CD8-positive, alpha-beta memory T cell (primary cell): ENCODE results near the gene ACHE. TPM values are rescaled to one million over a fixed set of nuclear protein-coding genes. Genes with fewer than 3 reads are reported as not detected.
A peak's percentile ranks its signal among the peaks of the same experiment; 100 is the strongest.

Source experiments
- CTCF ChIA-PET: fragments of 350-600 bp; sonication (Branson Sonifier 250); formaldehyde crosslinking; loops from one replicate; lab custom pipeline; 2021; ENCODE audit warnings: antibody characterized with exemption; lab: Charles Lee
- POLR2A ChIA-PET: fragments of 350-600 bp; sonication (Branson Sonifier 250); formaldehyde crosslinking; loops from one replicate; lab custom pipeline; 2021; ENCODE audit warnings: antibody characterized with exemption; lab: Charles Lee
- DNase-seq, 5 donors: peaks; one replicate each; pipeline versions ENCODE4 v3.0.0 to v3.0.0-alpha.2; 2020 to 2022; ENCODE audit warnings: mixed read lengths in 1 of 5
- H3K27ac ChIP-seq: one replicate; pipeline ENCODE4 v1.7.0; 2013; ENCODE audit warnings: low read depth, mild to moderate bottlenecking, low read length, moderate library complexity
- H3K27me3 ChIP-seq: 2 replicates; pipeline ENCODE4 v1.7.0; 2013; ENCODE audit warnings: low read length, mild to moderate bottlenecking; ENCODE audit not compliant: insufficient read depth, poor library complexity, severe bottlenecking
- H3K36me3 ChIP-seq: 2 replicates; pipeline ENCODE4 v1.7.0; 2013; ENCODE audit warnings: mild to moderate bottlenecking, low read length, moderate library complexity; ENCODE audit not compliant: insufficient read depth
- H3K4me1 ChIP-seq: 2 replicates; pipeline ENCODE4 v1.7.0; 2013; ENCODE audit warnings: mild to moderate bottlenecking, low read length, moderate library complexity; ENCODE audit not compliant: insufficient read depth
- H3K4me3 ChIP-seq: 2 replicates; pipeline ENCODE4 v1.7.0; 2013; ENCODE audit warnings: mild to moderate bottlenecking, low read length
- H3K9me3 ChIP-seq: 2 replicates; pipeline ENCODE4 v1.7.0; 2013; ENCODE audit warnings: mild to moderate bottlenecking, low read length
- H3K27ac Mint-ChIP-seq, 8 donors: one replicate each; pipeline ENCODE4 v1.8.0; 2020 to 2021; ENCODE audit warnings: mixed read lengths in 8 of 8, mild to moderate bottlenecking in 6 of 8, inconsistent platforms in 3 of 8, moderate library complexity in 3 of 8
- H3K27me3 Mint-ChIP-seq, 2 donors: one replicate each; pipeline ENCODE4 v1.8.0; 2020 to 2021; ENCODE audit warnings: mixed read lengths in 2 of 2, mild to moderate bottlenecking in 1 of 2, moderate library complexity in 1 of 2
- H3K36me3 Mint-ChIP-seq, 3 donors: one replicate each; pipeline ENCODE4 v1.8.0; 2020 to 2021; ENCODE audit warnings: mixed read lengths in 3 of 3, inconsistent platforms in 1 of 3, mild to moderate bottlenecking in 1 of 3
- H3K4me1 Mint-ChIP-seq, 3 donors: one replicate each; pipeline ENCODE4 v1.8.0; 2020 to 2021; ENCODE audit warnings: mixed read lengths in 3 of 3, inconsistent platforms in 1 of 3, mild to moderate bottlenecking in 1 of 3
- H3K4me3 Mint-ChIP-seq, 7 donors: one replicate each; pipeline ENCODE4 v1.8.0; 2020 to 2021; ENCODE audit warnings: mixed read lengths in 7 of 7, mild to moderate bottlenecking in 6 of 7, moderate library complexity in 4 of 7, inconsistent platforms in 2 of 7
- H3K9me3 Mint-ChIP-seq, 5 donors: one replicate each; pipeline ENCODE4 v1.8.0; 2020 to 2022; ENCODE audit warnings: mixed read lengths in 5 of 5, mild to moderate bottlenecking in 3 of 5, moderate library complexity in 2 of 5, inconsistent platforms in 1 of 5
- polyA plus RNA-seq: library from polyadenylated mRNA; unstranded; fragments of 300-500 nt; fragmentation: Illumina TruSeq; gene quantifications from one replicate; pipeline ENCODE4 v1.2.3, GENCODE V29; 2021
- total RNA-seq, 2 experiments: library from RNA; stranded (reverse); gene quantifications; one replicate each; pipeline ENCODE4 v1.2.3, GENCODE V29; 2021

The ACHE gene
- total and polyA plus RNA-seq, 3 experiments from 2014 or later: 0.20 to 0.30 TPM; not detected in 1

- peaks cover 57% of the 10 kb centered on the region for H3K36me3 ChIP-seq
- Mint-ChIP-seq H3K4me3 (peak overlapping the region; percentile 33 to 89 (median 66)), H3K27me3 (peaks cover under 1 to 2% of the 10 kb centered on the region in 2 donors), H3K4me1 (peaks cover 42 to 67% (median 59%) of the 10 kb centered on the region in 3 donors), H3K27ac (peak overlapping the region; percentile 65 to 98 (median 90)), H3K36me3 (peaks cover 21 to 73% (median 24%) of the 10 kb centered on the region in 3 donors), H3K9me3 (no peaks in the 10 kb centered on the region)
- H3K27me3 ChIP-seq: no peaks in the 10 kb centered on the region
- H3K4me3 ChIP-seq: no peak overlapping the region
- no peaks in the 10 kb centered on the region for H3K9me3 ChIP-seq
- H3K27ac ChIP-seq: peak overlapping the region; percentile 81
- POLR2A ChIA-PET: interaction anchor here (0.6 to 5.1 kb wide), 2 partner anchors 10 to 347 kb away, joined by 5 to 102 read pairs; partner anchors contain the start of gene SRRT
- CTCF ChIA-PET: interaction anchor here (1.0 to 6.3 kb wide), 5 partner anchors 10 to 181 kb away, joined by 3 to 48 read pairs (median 6); partner anchors contain the start of genes SLC12A9 and SRRT
- peaks cover 47% of the 10 kb centered on the region for H3K4me1 ChIP-seq
- DNase-seq: peak in 1 of 5 donors; percentile 45
Observed at GRCh38 chr7:100886142-100886935, 9.3 kb downstream of the ACHE start.

GRCh38 chr7:100885440-100886141 is 10.1 kb downstream of the ACHE start:
- DNase-seq: peak in 1 of 5 donors; percentile 41

GRCh38 chr7:100884736-100885439 is 10.8 kb downstream of the ACHE start:
- peaks cover 61% of the 10 kb centered on the region for H3K36me3 ChIP-seq
- Mint-ChIP-seq H3K27ac (peak overlapping the region; percentile 88 to 98 (median 92)), H3K36me3 (peaks cover 25 to 84% (median 26%) of the 10 kb centered on the region in 3 donors), H3K27me3 (peaks cover 0 to under 1% of the 10 kb centered on the region in 2 donors), H3K9me3 (no peaks in the 10 kb centered on the region), H3K4me3 (peak overlapping the region; percentile 71 to 93 (median 78)), H3K4me1 (peaks cover 38 to 64% (median 58%) of the 10 kb centered on the region in 3 donors)
- H3K27ac ChIP-seq: peak overlapping the region; percentile 70
- no peaks in the 10 kb centered on the region for H3K27me3 ChIP-seq
- H3K4me3 ChIP-seq: no peak overlapping the region
- ChIA-PET POLR2A (interaction anchor here (0.6 to 1.0 kb wide), 2 partner anchors 10 to 783 kb away, joined by 7 to 8 read pairs; partner anchors contain the start of gene SRRT), CTCF (interaction anchor here (1.5 kb wide), 1 partner anchor 10 kb away, joined by 3 read pairs; no protein-coding TSS in a partner anchor)
- DNase-seq: peak in 4 of 5 donors; percentile 64 to 87 (median 78)
- H3K4me1 ChIP-seq: peaks cover 33% of the 10 kb centered on the region
- H3K9me3 ChIP-seq: no peaks in the 10 kb centered on the region

More at GRCh38 chr7:100885440-100886141, 10.1 kb downstream of the ACHE start:
- peak overlapping the region; percentile 64 to 98 (median 91) for H3K27ac Mint-ChIP-seq
- no peaks in the 10 kb centered on the region for H3K27me3 Mint-ChIP-seq
- H3K4me3 Mint-ChIP-seq: peak overlapping the region; percentile 33 to 93 (median 75)
- Histone ChIP-seq H3K36me3 (peaks cover 61% of the 10 kb centered on the region), H3K27me3 (no peaks in the 10 kb centered on the region), H3K27ac (peak overlapping the region; percentile 70), H3K4me3 (no peak overlapping the region), H3K9me3 (no peaks in the 10 kb centered on the region), H3K4me1 (peaks cover 40% of the 10 kb centered on the region)
- H3K36me3 Mint-ChIP-seq: peaks cover 24 to 80% (median 24%) of the 10 kb centered on the region in 3 donors
- ChIA-PET POLR2A (interaction anchor here (0.6 to 5.1 kb wide), 3 partner anchors 9 to 784 kb away, joined by 7 to 102 read pairs (median 8); partner anchors contain the start of gene SRRT), CTCF (interaction anchor here (1.9 to 6.3 kb wide), 3 partner anchors 9 to 174 kb away, joined by 6 to 48 read pairs (median 7); partner anchors contain the start of genes SLC12A9 and SRRT)
- H3K4me1 Mint-ChIP-seq: peaks cover 39 to 65% (median 58%) of the 10 kb centered on the region in 3 donors
- H3K9me3 Mint-ChIP-seq: no peaks in the 10 kb centered on the region

DNA sequence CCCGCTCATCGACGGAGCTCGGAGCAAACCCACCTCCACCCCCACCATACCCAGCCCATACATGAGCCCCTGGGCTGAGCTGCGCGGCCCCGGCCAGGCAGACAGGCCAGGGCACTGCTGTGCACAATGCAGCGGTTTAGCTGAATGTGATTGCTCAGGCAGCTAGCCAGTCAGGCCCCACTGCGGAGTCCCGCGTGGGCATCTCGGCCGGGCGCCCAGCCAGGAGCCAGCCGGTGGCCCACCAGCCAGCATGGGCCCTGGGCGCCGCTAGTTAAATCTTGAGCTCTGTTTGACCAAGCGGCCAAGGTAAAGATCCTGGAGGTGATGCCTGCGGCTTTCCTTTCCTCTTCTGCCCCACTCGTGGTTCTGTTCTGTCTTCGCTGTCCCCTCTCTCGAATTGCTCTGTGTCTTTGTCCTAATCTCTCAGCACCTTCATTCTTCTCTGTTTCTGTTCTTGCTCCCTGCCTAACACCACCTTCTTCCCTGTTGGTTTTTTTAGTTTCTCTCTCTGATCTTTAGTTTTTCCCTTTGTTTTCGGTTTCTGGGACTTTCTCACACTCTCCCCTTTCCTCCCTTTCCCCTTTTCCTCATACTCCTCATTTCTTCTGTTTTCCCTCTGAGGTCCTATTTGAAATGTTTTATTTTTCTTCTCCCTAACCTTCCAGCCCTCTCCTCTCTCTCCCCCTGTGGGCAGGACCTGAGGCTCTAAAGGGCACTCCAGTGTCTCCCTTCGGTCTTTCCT is 12.7 kb downstream of the ACHE start:
- H3K4me1 ChIP-seq: peaks cover 24% of the 10 kb centered on the region
- POLR2A ChIA-PET: no interaction called here

GRCh38 chr7:100882201-100882600 is 13.5 kb downstream of the ACHE start:
- H3K36me3 ChIP-seq: peaks cover 58% of the 10 kb centered on the region

More for the DNA sequence above, 12.7 kb downstream of the ACHE start:
- CTCF ChIA-PET: no interaction called here
- Mint-ChIP-seq H3K27ac (peak overlapping the region in 6 of 8 donors; percentile 79 to 98 (median 87)), H3K27me3 (peaks cover 0 to 2% of the 10 kb centered on the region in 2 donors), H3K4me3 (peak overlapping the region in 1 of 7 donors; percentile 74), H3K36me3 (peaks cover 25 to 94% (median 29%) of the 10 kb centered on the region in 3 donors), H3K9me3 (no peaks in the 10 kb centered on the region), H3K4me1 (peaks cover 48 to 71% (median 70%) of the 10 kb centered on the region in 3 donors)
- H3K9me3 ChIP-seq: no peaks in the 10 kb centered on the region
- peak in 1 of 5 donors; percentile 41 for DNase-seq
- H3K4me3 ChIP-seq: no peak overlapping the region
- peaks cover 61% of the 10 kb centered on the region for H3K36me3 ChIP-seq
- H3K27me3 ChIP-seq: no peaks in the 10 kb centered on the region
- no peak overlapping the region for H3K27ac ChIP-seq

DNA sequence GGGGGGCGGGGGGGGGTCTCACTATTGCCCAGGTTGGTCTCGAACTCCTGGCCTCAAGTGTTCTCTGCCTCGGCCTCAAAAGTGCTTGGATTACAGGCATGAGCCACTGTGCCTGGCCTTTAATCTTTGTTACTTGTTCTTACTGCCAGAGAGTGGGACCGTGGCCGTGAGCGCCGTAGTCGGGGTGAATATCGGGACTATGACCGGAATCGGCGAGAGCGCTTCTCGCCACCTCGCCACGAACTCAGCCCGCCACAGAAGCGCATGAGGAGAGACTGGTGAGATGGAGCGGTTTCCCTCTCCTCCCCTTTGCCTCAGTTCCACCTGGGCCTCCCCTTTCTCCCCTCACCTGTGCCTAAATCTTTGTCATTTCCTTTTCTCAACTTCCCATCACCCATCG is 14.6 kb downstream of the ACHE start:
- H3K4me1 ChIP-seq: peaks cover 17% of the 10 kb centered on the region
- Mint-ChIP-seq H3K4me3 (peak overlapping the region in 1 of 7 donors; percentile 74), H3K9me3 (no peaks in the 10 kb centered on the region), H3K36me3 (peaks cover 17 to 89% (median 21%) of the 10 kb centered on the region in 3 donors), H3K27ac (peak overlapping the region in 4 of 8 donors; percentile 14 to 89 (median 66)), H3K27me3 (peaks cover 0 to 2% of the 10 kb centered on the region in 2 donors), H3K4me1 (peaks cover 45 to 66% (median 66%) of the 10 kb centered on the region in 3 donors)
- H3K9me3 ChIP-seq: no peaks in the 10 kb centered on the region
- no peak overlapping the region for H3K27ac ChIP-seq
- peaks cover 56% of the 10 kb centered on the region for H3K36me3 ChIP-seq
- no peaks in the 10 kb centered on the region for H3K27me3 ChIP-seq
- no peak overlapping the region for H3K4me3 ChIP-seq
- CTCF ChIA-PET: no interaction called here
- DNase-seq: no peak
- POLR2A ChIA-PET: interaction anchor here (0.9 kb wide), 1 partner anchor 14 kb away, joined by 3 read pairs; the partner anchor contains the start of gene TRIP6

More at GRCh38 chr7:100882201-100882600, 13.5 kb downstream of the ACHE start:
- Histone ChIP-seq H3K27ac (no peak overlapping the region), H3K27me3 (no peaks in the 10 kb centered on the region), H3K4me1 (peaks cover 17% of the 10 kb centered on the region), H3K4me3 (no peak overlapping the region), H3K9me3 (no peaks in the 10 kb centered on the region)
- DNase-seq: peak in 1 of 5 donors; percentile 37
- H3K27me3 Mint-ChIP-seq: peaks cover 0 to 2% of the 10 kb centered on the region in 2 donors
- H3K4me1 Mint-ChIP-seq: peaks cover 42 to 68% (median 67%) of the 10 kb centered on the region in 3 donors
- CTCF ChIA-PET: no interaction called here
- peak overlapping the region in 3 of 8 donors; percentile 51 to 87 (median 51) for H3K27ac Mint-ChIP-seq
- POLR2A ChIA-PET: no interaction called here
- peaks cover 19 to 92% (median 23%) of the 10 kb centered on the region in 3 donors for H3K36me3 Mint-ChIP-seq
- no peaks in the 10 kb centered on the region for H3K9me3 Mint-ChIP-seq
- no peak overlapping the region for H3K4me3 Mint-ChIP-seq
